DMS53 (cell line): ENCODE measurements around the gene NPHP4.

ENCODE experiments used
- DNase-seq: peaks from one replicate; lab custom pipeline; 2025; lab: John Stamatoyannopoulos, UW

The NPHP4 gene

DNA sequence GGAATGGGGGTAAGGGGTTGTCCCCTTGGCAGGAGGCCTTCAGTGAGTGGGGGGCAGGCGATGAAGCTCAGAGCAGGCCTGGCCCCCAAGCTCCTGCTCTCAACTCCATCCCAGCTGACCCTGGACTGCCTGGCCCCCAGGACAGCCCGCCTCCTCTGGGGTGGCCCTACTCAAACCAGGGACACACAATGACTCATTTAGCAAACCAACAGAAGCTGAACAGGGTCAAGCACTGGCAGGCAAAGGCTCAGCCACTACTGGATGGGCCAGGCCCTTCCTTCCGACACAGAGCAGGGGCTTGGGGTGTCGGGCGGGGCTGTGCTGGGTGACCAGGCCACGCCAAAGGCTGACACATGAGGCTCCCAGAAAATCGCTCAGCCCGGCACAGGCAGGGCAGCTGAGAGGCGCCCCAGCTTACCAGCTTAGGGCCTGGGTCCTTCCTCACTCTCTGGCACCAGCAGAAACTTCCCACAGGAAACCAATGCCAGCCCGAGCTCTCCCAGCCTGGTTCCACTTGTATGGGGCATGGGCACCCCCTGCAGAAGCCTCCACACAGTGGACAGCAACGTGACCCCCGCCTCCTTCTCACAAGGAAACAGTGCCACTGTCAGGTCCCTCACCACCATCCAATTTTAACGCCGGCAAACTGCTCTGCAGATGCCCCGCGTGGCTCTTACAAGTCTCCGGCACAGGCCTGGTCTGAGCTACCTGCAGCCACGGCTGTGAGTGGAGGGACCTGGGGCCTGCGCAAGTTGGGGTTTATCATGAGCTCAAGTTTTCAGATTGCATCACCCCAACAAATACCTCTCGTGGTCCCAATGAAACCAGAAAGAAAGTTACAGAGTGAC, 114.3 kb downstream of the NPHP4 start:
- no peak for DNase-seq

DNA sequence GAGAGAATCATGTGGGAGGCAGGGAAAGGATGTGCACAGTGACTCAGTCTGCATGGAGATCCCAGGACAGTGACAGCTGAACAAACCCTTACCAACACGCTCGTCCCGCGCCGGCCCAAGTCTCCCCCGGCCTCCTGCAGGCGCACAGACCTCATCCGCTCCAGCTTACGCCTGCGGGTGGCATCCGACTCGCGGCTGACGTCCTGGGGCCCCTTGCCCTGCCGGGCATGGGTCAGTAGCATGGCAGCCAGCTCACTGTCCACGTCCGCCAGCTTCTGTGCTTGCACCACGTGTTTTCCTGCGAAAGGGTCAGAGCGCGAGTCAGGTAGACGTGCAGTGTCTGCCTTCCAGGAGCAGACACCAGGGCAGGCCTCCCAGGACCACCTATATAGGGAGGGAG, 115.2 kb downstream of the NPHP4 start:
- no peak for DNase-seq

DNA sequence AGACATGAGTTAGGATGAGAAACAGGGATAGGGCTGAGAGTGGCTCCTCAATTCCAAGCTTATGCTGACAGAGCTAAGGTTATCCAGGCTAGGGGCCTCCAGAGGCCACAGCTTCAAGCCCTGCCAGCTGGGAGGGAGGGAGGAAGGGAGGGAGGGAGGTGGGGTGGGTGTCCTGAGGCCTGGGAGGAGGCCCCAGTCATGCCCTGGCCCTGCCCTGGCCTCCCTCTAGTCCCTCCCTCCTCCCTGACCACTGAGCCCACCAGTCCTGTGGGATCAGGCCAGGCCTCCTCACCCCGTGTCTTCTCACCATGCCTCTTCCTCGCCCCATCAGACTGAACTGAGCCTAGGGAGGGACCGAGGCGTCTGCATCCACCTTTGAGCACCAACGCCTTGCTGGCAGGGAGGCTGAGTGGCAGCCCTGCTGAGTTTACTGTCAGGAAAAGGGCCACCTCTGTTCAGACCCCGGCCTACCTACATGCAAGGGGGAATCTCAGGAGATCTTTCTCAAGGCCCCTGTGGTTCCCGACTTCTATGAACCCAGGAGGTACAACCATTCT, 116.1 kb downstream of the NPHP4 start:
- no peak for DNase-seq

DNA sequence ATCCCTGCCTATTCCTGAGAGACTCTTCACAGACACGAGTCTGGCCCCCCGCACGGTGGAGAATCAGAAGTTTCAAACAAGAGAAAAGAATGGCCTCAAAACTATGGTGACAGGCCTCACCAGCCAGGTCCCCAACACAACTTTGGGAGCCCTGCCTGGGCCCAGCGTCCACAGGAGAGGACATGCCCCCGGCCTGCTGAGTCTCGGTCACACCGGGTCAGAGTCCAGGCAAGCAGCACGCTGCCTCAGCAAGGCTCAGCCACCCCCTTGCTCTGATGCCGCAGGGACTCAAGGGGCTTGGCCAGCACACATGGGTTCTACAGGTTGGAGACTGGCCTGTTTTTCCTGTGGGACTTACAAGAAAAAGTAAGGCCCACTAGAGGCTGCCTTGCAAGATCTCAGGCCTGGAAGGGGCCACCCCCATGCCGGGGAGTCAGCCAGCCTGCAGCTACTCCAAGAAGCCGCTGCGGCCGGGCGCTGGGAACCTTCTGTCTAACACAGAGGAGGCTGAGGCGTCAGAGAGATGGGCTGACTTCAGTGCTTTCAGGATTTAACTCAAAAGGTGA, 116.8 kb downstream of the NPHP4 start:
- DNase-seq, result no peak

DNA sequence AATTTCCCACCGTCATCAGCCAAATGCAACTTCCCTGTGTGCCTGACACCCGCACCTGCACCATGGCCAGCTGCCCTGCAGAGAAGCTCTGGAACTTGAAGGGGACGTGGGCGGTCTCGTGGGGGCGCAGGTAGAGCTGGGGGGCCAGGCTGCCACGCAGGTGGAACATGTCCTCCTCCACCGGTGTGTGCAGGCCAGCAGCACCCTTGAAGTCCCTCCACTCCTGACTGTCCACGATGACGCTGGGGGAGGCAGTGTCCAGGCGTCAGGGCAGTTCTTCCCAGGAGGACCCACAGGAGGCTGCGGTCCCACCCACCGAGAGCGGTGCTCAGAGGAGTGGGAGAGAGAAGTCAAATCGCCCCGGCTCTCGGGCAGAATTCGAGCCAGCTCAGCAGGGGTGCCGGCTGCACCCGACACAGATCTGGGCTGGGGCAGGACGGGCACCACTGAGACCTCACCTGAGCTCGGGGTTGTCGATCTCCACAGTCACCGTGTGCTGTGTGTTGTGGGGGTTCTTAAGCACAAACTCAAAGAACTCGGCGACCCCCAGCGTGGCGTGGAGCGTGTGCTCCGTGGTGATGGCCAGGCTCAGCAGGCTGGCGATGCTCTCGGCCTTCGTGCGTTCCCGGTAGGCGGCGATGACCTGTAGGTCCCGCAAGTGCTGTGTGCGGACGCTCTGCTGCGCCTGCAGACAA, 117.7 kb downstream of the NPHP4 start:
- DNase-seq, result no peak

DNA sequence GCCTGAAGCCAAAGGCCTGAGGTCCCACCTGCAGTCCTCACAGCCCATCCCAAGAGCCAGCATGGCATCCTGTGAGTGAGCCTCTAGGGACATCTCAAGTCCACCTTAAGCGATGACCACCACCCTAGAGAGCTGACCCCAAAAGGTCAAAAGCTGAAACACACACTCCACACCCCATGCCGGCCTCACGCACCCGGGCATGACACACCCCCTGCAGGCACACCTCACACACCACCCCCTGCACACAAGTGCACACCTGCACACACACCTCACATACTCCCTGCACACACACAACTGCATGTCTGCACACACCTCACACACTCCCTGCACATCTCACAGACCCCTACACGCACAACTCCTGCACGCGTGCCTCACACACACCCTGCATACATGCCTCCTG, 118.7 kb downstream of the NPHP4 start:
- no peak for DNase-seq

DNA sequence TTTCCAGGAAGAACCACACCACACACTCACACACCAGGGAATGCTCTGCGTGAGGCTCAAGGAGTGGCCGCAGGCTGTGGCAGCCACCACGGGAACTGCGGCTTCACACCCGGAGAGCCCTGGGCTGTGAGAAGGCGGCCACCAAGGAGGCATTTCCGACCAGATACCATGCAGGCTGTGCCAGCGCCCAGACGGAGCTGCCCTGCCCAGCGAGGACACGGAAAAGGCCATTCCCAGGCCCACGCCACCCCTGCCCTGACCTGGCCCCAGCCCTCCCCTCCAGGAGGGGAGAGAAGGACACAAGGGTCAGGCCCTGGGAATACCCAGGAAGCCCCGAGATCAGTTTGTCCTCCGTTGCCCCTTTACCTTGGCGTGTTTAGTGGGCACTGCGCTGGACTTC, 119.3 kb downstream of the NPHP4 start:
- no peak for DNase-seq

DNA sequence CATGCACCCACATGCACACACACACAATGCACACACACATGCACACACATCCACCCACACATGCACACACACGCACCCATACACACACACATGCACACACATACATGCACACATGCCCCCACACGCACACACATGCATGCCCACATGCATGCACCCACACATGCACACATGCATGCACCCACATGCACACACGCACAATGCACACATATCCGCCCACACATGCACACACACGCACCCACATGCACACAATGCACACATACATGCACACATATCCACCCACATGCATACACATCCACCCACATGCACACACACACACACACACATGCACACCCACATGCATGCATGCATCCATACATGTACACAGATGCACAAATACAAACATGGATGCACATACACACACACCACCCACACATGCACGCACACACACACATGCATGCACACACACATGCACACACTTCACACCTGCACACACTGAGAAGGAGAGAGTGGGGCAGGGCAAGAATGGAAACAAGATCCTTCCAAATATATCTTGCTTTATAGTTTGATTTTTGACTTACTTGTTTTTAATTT, 123.2 kb downstream of the NPHP4 start:
- no peak for DNase-seq

DNA sequence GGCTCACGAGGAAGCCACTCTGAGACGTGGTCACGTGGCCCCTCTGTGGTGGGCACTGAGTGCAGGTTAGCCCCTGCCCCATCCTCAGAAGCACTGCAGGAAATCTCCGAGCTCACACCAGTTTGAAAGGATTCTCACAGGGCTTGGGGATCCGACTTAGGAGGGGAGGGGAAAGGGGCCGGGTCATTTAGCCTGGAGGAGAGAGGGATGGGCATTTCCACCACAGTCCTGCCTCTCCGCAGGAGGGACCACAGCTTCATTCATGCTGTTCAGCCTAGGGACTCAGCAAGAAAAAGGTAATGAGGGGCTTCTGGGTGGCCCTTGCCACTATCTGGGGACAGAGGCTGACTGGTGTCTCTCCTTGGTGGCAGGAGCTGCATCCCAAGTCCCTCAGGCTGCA, 126.5 kb downstream of the NPHP4 start:
- no peak for DNase-seq

DNA sequence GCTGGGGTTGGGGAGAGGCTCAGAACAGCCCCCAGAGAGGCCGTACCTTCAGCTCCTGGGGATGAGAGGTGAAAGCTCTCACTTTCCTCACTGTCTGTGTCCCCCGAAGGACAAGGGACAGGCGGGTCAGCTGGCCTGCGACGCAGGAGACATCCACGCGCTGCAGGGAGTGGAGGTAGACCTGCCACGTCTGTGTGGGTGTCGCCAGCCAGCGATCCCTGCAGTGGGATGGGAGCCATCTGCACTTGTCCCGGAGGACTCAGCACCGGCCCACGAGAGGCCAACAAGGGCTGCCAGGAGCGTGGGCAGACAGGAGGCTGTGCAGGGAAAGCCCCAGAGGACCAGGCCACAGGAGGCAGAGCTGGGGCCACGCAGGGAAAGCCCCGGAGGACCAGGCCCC, 127.2 kb downstream of the NPHP4 start:
- DNase-seq, result no peak

DNA sequence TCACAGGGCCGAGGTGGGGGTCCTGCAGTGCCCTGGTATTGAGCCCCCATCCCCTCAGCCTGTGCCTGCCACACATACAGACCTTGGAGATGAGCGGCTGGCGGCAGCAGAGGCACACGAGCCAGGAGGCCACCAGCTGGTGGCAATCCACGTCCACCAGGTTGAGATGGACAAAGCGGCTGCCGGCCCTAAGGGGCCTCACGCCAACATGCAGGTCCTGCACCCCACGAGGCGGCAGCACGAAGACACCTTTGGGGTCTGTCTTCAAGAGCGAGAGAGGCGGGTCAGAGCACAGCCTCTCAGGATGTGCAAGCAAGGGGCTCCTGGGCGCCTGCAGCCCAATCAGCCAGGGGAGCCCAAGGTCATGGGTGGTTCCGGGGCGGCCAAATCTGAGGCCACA, 128.0 kb downstream of the NPHP4 start:
- no peak for DNase-seq

DNA sequence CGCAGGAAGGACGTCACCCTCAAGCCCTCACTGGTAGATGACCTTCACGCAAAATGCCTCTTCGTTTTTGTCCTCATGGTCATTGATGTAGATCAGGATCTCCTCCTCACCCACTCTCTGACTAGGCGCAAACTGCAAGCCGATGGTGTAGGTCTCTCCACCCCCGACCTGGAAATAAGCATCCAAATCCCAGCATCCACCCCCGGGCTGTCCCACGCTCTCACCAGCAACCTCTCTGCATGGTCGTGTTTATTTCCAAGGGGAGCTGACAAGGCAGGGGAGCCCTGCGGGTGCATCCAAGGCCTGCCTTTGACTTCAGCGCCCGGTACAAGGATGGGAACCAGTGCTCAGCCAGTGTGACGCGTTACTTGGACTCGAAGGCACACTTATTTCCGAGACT, 129.0 kb downstream of the NPHP4 start:
- DNase-seq, result no peak

DNA sequence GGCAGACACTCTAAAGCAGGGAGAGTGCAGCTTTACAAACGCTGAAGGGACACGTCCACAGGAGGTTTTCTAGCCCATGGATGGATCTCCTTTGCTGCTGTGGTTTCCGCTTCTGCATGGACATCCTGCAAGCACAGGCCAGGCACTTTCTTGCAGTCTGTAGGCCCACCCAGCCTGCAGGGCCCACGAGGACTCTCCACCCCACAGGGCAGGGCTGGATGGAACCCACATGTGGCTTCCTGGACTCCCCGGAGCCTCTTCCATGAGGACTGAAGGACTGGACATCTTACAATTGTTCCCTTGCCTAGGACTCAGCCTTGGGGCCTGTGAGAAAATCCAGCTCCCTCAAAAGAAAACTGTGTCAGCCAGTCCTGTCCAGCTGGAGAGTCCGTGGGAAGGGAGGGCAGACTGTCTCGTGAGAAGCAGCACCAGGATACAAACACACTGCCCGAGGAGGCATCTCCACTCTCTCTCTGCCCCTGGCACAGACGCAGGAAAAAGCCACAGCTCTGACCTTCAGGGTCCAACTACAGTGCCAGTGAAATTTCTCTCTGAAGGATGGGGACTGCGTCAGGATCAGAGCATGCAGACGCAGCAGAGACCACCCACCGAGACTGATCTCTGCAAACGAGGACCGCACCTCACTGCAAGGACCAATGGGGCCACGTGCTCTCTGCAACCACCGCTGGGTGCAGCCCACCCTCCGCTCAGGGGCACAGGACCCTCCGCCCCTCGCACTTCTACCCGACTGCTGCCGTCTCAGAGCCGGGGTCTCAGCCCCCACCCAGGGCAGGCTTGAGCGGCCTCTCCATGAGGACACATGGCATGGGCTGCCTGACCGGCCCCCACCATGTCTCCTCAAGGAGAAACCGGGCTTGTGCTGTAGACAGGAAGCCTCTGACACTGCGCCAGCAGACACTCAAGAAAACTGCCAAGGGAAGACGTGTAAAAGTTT, 130.1 kb downstream of the NPHP4 start:
- no peak for DNase-seq

DNA sequence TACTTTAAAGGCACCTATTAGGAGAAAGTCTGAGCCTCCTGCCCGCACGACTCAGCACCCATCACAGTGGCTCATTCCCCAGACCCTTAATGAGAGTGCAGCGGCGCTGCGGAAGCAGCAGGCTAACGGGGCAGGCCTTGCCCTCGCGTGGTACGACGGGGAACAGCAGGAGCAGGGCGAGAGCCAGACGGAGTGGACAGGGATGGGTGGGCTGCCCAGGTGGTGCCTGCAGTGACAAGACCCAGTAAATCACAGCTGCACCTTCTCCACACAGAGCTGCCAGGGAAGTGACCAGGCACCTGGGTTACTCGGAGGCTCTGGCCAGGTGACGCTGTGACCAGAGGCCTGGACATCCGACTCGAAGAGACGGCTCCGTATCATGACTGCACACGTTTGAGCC, 131.9 kb downstream of the NPHP4 start:
- DNase-seq, result no peak

DNA sequence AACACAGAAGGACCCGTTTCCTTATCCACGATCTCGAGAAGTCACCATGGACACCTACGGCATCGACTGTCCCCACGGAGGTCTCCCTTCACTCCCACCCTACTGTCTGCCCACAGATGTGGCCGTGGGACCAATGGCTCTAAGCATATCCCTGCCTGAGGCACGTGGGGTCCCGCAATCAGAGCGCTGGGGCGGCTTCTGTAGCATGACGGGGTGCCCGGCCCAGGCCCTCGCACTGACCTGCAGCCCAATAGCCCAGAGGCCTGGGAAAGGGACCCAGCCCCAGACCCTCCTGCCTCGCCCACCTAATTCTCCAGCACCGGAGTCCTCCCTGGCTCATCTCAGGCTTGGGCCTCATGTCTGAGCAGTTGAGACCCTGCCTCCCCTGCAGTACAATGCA, 132.5 kb downstream of the NPHP4 start:
- no peak for DNase-seq

DNA sequence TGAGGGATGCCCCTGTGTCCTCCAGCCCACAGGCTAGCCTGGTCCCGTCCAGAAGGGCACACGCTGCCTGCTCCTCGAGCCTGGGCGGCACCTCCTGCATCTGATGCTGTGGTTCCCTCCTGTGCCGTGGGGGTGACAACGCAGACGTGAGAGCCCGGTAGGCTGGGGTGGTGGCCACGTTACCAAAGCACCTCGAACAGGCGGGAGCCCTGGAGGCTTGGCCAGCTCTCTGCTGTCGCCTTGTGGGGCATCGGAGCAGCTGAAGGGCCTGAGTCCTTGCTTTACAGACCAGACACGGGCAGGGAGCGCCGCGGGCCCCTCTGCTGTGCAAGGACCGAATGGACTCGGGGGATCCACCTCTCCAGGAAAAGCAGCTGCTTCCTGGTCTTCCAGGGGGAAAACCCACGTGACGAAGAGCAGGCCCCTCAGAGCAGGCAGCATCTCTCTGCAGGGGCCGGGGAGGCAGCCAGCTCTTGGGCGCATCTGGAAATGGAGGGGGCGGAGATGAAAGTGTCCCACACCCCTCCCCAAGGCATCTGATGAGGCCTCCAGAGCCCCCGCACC, 133.3 kb downstream of the NPHP4 start:
- DNase-seq, result no peak

DNA sequence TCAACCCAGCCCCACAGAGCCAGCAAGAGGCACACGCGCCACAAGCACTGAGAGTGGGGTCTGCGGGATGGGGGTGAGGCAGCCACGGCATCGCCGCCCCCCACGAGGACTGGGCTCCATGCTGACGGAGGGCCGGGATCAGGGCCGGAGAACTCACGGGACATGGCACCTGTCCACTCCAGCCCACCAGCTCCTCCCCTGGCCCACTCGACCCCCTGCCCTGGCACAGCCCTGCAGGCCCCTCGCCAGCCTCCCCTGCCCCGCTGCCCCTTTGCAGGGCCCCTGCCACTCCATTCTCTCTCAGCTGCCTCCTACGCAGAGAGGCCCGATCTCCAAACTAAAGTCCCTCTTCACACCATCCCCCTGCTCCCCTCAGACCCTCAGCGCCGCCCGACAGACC, 134.0 kb downstream of the NPHP4 start:
- no peak for DNase-seq

DNA sequence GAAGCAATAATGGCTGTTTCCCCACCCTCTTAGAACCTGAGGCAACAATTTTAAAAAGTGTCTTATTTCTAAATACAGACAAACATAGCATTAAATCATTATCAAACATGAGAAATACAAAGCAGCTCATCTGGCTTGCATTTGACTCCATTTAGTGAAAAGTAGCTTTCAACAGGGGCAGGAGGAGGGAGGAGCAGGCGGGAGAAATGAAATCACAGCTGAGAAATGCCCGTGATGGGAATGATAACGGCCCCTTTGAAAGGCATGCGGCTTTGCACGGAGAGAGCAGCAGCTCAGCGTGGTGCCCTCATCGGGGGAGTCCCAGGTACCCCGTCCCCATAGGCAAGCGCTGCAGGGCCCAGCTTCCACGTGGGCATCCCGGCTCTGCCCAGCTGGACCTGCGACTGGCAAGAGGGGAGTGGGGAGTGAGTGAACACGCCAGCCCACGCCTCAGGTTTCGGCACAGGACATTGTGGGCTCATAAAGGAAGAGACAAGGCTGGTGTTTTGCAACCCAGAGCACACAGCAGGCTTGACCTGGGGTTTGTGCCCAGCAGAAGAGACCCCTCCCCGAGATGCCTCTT, 134.6 kb downstream of the NPHP4 start:
- no peak for DNase-seq

DNA sequence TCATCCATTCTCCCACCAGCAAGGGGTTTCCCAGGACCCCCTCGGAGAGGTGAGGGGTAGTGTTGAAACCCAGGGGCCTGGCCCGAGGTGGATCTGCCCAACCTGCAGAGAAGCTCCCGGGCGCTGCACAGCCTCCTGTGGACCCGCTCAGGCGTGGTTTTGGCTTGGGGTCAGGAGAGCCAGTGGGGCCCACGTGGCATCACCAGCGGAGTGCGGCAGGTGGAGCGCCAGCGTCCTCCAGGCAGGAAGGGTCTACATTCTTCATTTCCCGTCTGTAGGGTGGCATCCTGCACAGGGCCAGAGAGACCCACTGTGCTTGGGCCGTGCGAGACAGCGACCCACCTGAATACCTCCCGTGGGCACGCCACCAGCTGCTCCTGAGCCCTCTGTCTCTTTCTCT, 135.2 kb downstream of the NPHP4 start:
- no peak for DNase-seq

DNA sequence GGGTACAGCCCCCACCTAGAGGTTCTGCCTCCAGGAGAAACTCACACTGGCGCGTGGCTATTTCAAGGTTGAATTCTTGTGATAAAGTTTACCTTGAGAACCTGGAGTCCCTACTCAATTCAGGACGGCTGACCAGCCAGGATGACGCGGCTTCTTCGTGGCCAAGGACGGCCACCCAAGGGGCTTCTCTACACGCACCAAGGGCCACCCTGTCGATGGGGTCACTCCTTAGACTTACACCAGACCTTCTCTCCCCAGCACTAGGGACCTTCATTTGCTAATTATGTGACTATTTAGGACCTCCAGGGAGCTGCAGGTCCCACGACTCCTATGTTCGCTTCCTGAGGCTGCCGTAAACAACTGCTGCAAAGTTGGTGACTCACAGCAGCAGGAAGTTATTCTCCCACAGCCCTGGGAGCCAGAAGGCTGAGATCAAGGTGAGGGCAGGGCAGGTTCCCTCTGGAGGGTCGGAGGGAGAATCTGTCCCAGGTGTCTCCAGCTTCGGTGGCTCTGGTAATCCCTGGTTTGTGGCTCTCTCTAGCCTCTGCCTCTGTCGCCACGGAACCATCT, 135.9 kb downstream of the NPHP4 start:
- peak; percentile 21 for DNase-seq
